HUDEP-2 (cell line): ENCODE measurements around the gene LPAR2.
"Not testable (repeated sequence)": the region's sequence is repeated elsewhere in the genome, so short reads cannot be mapped to it uniquely, and the experiment has no call there.

Source experiments
- DNase-seq, 76 experiments: peaks; one replicate each; lab custom pipeline; 2025; ENCODE audit not compliant: unreplicated experiment in 76 of 76; lab: John Stamatoyannopoulos, UW

LPAR2 gene

GRCh38 chr19:19602136-19602712, 25.8 kb downstream of the LPAR2 start:
- DNase-seq = no peak

GRCh38 chr19:19600793-19601330, 27.2 kb downstream of the LPAR2 start:
- DNase-seq = no peak

GRCh38 chr19:19598728-19599451, 29.1 kb downstream of the LPAR2 start:
- DNase-seq = not testable (repeated sequence)

DNA sequence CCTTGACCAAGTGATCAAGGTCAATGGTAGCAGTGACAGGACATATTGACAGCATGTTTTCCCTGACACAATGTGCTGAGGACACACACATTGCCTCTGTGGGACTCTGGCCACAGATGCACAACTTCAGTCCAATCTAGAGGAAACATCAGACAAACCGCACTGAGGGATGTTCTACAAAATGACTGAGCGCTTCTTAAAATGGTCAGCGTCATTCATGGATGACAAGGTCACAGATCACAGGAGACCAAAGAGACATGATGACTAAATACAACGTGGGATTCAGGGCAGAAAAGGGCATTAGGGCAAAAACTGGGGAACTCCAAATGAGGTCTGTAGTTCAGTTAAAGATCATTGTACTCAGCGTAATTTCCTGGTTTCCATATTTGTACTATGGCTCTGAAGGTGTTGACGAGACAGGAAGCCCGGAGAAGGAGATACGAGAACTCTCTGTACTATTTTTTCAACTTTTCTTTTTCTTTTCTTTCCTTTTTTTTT, 30.2 kb downstream of the LPAR2 start:
- DNase-seq = no peak

DNA sequence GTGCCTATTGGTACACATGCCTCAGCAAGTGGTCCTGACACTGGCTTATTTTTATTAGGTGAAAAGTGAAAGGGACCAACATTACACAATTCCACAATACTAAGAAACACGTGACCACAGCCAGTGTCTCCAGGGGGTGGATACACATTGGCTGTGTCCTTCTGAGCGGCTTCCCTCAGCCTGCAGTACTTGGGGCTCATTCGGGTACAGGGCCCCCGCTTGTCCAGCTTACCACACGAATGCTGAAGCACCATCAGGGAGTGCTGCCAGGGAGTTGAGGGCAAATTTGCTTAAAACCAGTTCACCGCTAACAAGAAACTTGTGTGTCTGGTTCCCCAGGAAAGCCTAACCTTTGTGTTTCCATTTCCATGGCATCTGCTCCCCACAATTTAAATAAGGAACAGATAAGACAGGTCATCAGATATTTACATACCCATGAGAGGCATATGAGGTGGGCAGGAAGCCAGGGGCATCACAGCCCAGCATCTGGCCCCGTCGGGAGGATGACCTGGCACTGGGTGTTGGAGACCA, 32.8 kb downstream of the LPAR2 start:
- no peak for DNase-seq

DNA sequence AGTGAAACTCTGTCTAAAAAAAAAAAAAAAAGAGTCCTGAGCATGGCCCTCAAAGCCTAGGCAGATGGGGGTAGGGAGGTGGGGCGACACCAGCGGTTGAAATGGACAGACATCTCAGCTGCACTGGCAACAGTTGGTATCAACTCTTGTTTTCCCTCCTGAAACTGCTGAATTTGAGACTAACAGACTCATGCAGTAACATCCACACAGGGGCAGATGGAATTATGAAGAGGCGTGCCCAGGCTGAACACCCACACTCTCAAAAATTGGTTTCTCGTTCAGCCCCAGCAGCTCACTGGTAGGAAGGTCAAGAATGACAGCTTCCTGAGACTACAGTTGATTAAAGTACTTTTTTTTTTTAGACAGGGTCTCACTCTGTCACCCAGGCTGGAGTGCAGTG, 33.6 kb downstream of the LPAR2 start:
- no peak for DNase-seq

- DNase-seq = no peak
Observed at GRCh38 chr19:19592690-19593089, 35.3 kb downstream of the LPAR2 start.

DNA sequence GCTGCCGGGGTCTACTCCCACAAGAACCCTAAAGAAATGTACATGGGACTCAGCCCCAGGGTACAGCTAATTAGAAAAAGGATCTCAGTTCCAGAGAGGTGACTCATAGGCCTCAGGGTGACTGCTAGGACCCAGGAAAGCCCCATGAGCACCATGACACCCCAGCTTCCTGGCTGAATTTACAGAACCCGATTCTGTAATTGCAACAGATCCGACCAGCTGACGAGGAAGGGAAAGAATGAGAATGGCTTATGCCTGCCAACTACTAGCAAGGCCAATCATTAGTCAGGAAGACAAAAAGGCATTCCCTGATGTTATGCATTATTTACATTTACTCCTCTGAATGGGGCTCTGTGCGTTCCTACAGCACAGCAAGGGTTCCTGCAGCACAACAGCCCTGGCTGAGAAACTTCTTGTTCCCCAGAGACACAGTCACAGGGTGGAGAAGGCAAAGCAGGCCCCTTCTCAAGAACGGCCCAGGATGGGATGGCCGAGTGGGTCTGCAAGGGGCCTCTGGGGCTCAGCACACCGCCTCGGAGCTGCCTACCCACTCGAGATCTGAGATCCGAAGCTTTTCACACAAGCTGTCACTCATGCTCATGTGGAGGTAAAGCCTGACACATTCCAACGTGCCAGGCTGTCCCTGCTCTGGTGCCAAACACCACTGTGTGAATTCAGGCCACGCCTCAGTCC, 36.7 kb downstream of the LPAR2 start:
- no peak for DNase-seq

DNA sequence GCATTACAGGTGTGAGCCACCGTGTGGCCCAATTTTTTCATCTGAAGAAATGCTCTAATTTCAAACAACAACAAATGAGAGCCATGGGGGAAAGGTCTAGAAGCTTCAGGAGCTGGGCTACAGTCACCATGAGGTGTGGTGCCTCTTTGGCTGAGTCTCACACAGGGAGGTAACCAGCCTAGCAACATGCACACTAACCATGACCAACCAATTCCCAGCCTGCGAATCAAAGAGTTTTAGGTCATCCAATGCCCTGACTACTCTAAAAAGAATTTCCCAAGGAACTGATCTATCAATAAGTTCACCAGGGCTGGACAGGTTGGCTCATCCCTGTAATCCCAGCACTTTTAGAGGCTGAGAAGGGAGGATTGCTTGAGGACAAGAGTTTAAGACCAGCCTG, 39.5 kb downstream of the LPAR2 start:
- no peak for DNase-seq

DNA sequence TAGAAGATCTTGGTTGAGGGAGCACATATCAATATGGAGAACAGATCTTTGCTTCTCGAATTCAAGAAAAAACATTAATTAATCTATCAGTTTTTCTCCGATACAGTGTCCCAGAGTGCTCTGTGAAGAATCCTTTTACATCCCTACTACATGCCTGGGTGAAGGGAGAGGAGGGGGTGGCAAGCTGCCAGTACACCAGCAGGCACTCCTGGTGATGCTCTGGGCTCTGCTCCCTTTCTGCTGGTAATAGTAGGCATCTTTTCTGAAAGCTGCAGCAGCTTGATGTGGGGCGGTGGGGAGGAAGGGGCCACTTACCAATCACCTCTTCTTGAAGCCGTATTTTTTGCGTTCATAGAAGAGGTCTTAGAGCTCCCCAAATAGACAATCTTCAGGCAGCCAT, 40.2 kb downstream of the LPAR2 start:
- DNase-seq = no peak

DNA sequence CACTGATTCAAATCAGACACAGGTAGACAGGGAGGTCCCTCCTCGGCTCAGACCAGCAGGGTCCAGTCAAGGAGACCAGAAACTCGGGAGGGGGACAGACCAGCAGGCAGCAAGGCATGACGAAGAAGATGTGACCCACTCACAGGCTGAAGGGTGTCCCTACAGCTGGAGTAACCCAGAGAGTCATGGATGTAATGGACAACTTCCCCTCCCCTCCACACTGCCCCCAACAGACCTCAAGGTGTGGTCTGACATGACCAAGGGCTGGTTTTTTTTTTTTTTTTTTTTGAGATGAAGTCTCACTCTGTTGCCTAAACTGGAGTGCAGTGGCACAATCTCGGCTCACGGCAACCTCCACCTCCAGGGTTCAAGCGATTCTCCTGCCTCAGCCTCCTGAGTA, 43.7 kb downstream of the LPAR2 start:
- no peak for DNase-seq

- no peak for DNase-seq
Observed at GRCh38 chr19:19582471-19582870, 45.5 kb downstream of the LPAR2 start.

DNA sequence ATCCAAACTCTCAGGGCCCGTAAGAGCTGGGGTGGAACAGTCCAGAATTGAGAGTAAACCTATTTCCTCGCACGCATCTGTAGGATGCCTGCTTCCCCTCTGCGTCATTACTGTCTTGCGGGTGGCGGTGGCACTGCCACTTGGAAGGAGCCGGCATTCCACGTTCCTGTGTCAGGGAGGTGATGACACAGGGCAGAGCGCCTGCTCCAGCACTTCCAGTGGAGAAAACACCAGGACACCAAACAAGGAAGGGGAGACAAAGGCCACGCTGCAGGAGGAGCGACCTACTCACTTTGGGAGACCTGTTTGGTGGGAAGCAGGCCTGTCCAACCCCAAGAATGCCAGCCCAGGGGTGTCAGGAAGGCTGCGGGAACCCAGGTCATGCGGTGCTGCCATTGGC, 46.6 kb downstream of the LPAR2 start:
- DNase-seq = no peak

DNA sequence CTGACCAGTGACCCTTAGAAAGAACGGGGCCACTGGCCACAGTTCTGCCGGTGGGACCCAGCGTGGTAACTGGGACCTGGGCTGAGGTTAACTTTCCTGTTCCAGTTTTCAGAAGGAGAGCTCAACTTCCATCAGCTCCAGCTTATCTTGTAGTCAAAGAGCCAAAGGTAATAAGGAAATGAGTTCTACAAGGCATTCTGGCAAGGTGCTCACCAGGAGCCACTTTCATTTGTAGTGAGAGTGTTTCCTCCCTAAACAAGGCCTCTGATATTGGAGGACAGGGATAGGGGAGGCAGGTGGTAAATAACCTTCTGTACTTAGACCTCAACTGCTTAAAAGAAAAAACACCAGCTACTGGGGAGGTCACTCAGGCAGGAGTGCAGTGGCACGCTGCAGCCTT, 47.6 kb downstream of the LPAR2 start:
- no peak for DNase-seq

- no peak for DNase-seq
Observed at GRCh38 chr19:19579533-19580361, 48.3 kb downstream of the LPAR2 start.

DNA sequence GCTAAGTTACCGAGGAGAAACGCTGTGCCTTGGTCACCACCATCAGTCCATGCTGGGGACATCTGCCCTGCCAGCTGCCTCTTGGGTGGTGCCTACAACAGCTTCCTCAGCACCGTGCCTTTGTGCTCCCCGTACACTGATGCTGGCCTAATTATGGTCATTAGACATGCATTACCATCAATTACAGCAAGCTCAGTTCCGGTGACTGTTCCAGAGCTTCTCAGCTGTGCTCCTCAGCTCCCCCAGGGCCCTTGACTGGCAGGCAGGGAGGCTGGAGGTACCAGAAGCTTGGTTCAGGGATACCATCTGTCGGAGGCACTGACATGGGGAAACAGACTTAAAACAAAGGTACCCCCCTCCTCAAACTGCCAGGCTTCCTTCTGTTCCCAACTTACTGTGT, 49.8 kb downstream of the LPAR2 start:
- DNase-seq = no peak

DNA sequence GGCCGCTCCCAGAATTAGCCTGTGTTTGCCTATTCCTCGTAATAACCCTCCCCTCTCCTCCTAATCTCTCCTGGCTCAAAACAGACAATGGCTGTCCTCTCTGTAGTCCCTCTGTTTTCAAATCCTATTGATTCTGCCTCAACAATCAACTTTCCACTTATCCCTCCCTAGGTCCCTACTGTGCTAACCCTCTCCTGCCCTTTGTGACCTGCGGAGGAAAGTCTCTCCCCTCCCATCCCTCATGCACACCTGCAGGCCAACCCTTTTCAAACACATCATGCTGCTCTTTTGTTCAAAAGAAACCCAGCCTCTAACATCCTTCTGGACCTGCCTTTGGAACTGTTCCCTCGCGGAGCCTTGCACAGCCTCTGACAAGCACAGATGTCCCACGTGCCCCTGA, 52.6 kb downstream of the LPAR2 start:
- no peak for DNase-seq
